GM18858 (cell line): ENCODE results near the gene PODXL2.

Experiments used
- ATAC-seq: cut with Tn5 transposase; IDR thresholded peaks from one replicate; pipeline ENCODE4 v1.9.1; 2021; ENCODE audit not compliant: unreplicated experiment

PODXL2 gene

GRCh38 chr3:127629467-127630403 lies 750 bp downstream of the PODXL2 start:
- no peak for ATAC-seq

GRCh38 chr3:127630811-127631714 lies 2.1 kb downstream of the PODXL2 start:
- ATAC-seq: no peak

GRCh38 chr3:127632035-127632820 lies 3.2 kb downstream of the PODXL2 start:
- no peak for ATAC-seq

GRCh38 chr3:127634653-127635052 lies 5.7 kb downstream of the PODXL2 start:
- ATAC-seq: no peak

GRCh38 chr3:127637546-127637945 lies 8.6 kb downstream of the PODXL2 start:
- no peak for ATAC-seq

GRCh38 chr3:127637971-127638370 lies 9.0 kb downstream of the PODXL2 start:
- no peak for ATAC-seq

- no peak for ATAC-seq
These were observed 10.4 kb downstream of the PODXL2 start for GRCh38 chr3:127639173-127640041.

GRCh38 chr3:127640042-127640355 lies 11.0 kb downstream of the PODXL2 start:
- ATAC-seq: no peak

GRCh38 chr3:127644641-127645370 lies 15.8 kb downstream of the PODXL2 start:
- ATAC-seq: no peak

GRCh38 chr3:127645371-127646015 lies 16.5 kb downstream of the PODXL2 start:
- ATAC-seq: no peak

- no peak for ATAC-seq
These were observed 17.6 kb downstream of the PODXL2 start for GRCh38 chr3:127646501-127647046.

- ATAC-seq: no peak
These were observed 18.3 kb downstream of the PODXL2 start for GRCh38 chr3:127647166-127647844.

- ATAC-seq: no peak
These were observed 18.8 kb downstream of the PODXL2 start for GRCh38 chr3:127647845-127648204.

- no peak for ATAC-seq
These were observed 21.3 kb downstream of the PODXL2 start for GRCh38 chr3:127650236-127650635.

GRCh38 chr3:127651516-127652172 lies 22.7 kb downstream of the PODXL2 start:
- no peak for ATAC-seq

- ATAC-seq: no peak
These were observed 23.4 kb downstream of the PODXL2 start for GRCh38 chr3:127652246-127652995.

- ATAC-seq: no peak
These were observed 25.4 kb downstream of the PODXL2 start for GRCh38 chr3:127654374-127654773.
